Measurements from ENCODE around the gene GPC6. TPM values are rescaled to one million over a fixed set of nuclear protein-coding genes. Genes with fewer than 3 reads are reported as not detected.

The GPC6 gene
- total RNA-seq, 1 experiment from 2014 or later, result not detected

DNA sequence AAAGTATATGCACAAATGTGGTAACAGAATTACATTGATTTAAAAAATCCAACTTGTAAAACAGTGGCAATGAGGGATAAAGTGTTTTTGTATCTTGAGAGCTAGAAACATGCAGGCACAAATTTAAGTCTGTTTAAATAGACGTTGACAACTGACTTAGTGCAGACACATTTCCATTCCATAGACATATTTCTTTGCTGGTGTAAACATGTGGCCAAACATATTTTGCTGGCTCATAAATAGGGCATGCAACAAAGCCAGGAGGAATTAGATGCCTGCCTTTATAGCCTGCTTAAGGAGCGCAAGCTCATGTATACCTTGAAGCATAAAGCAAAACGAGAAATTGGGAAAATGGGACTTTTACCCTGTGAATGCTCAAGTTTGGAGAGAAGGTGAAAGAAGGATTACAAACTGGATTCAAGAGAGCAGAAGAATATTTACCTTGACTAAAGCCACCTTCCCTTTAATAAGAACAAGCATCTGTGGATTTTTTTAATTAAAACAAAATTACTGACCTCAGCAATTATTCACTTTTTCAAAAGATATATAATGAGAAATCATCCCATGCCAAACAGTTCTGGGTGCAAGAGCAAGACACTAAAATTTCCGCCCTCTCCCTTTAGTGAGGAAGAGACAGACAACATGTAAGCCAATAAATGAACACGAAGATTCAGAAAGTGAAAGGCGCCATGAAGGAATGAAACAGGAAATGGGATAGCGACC is 1181.9 kb downstream of the GPC6 start:
- Histone ChIP-seq H3K4me3 (no peak overlapping the region), H4K20me1 (ENCODE audit: insufficient read depth) (no peaks in the 10 kb centered on the region), H3F3A (ENCODE audit: insufficient read depth, low read depth) (no peaks in the 10 kb centered on the region), H3K27ac (no peak overlapping the region), H3K4me1 (replicated peaks; ENCODE audit: insufficient read depth) (no peaks in the 10 kb centered on the region), H3K9me3 (ENCODE audit: insufficient read depth, low read depth) (no peaks in the 10 kb centered on the region), H2AFZ (no peak overlapping the region), H3K36me3 (ENCODE audit: low read depth) (no peaks in the 10 kb centered on the region), H3K4me2 (no peak overlapping the region), H3K9me2 (ENCODE audit: insufficient read depth) (no peaks in the 10 kb centered on the region), H3K79me2 (ENCODE audit: low read depth) (no peaks in the 10 kb centered on the region), H3K27me3 (ENCODE audit: insufficient read depth, low read depth) (no peaks in the 10 kb centered on the region)
- BruUV-seq (replicated peaks), result no TSS peak
- POLR2A ChIA-PET (ENCODE audit: unreplicated experiment), result no interaction called here
- intact Hi-C loops (cut with micrococcal nuclease; ENCODE audit: unreplicated experiment), result no loop called here
- TF ChIP-seq CTCF (conservative IDR thresholded peaks at IDR 0.05), result no peak
- no peak for TF ChIP-seq EZH2 (IDR thresholded peaks at IDR 0.05; ENCODE audit: low read depth)
- CTCF ChIA-PET, result no interaction called here
- DNase-seq, result no peak

- no peaks in the 10 kb centered on the region for H3K9me3 ChIP-seq (ENCODE audit: insufficient read depth, low read depth)
- no peaks in the 10 kb centered on the region for H3K79me2 ChIP-seq (ENCODE audit: low read depth)
- no peak overlapping the region for H2AFZ ChIP-seq
- H3K27ac ChIP-seq, result no peak overlapping the region
- ChIA-PET CTCF (no interaction called here), POLR2A (ENCODE audit: unreplicated experiment) (no interaction called here)
- H3K36me3 ChIP-seq (ENCODE audit: low read depth), result no peaks in the 10 kb centered on the region
- H3K4me3 ChIP-seq, result no peak overlapping the region
- no TSS peak for BruUV-seq (replicated peaks)
- no peaks in the 10 kb centered on the region for H3K9me2 ChIP-seq (ENCODE audit: insufficient read depth)
- intact Hi-C loops (cut with micrococcal nuclease; ENCODE audit: unreplicated experiment), result no loop called here
- TF ChIP-seq EZH2 (IDR thresholded peaks at IDR 0.05; ENCODE audit: low read depth) (no peak), CTCF (conservative IDR thresholded peaks at IDR 0.05) (no peak)
- H4K20me1 ChIP-seq (ENCODE audit: insufficient read depth), result no peaks in the 10 kb centered on the region
- DNase-seq, result no peak
- H3K4me2 ChIP-seq, result no peak overlapping the region
- no peaks in the 10 kb centered on the region for H3F3A ChIP-seq (ENCODE audit: insufficient read depth, low read depth)
- H3K27me3 ChIP-seq (ENCODE audit: insufficient read depth, low read depth), result no peaks in the 10 kb centered on the region
- no peaks in the 10 kb centered on the region for H3K4me1 ChIP-seq (replicated peaks; ENCODE audit: insufficient read depth)
These were observed 1185.1 kb downstream of the GPC6 start for GRCh38 chr13:94411747-94412146.

DNA sequence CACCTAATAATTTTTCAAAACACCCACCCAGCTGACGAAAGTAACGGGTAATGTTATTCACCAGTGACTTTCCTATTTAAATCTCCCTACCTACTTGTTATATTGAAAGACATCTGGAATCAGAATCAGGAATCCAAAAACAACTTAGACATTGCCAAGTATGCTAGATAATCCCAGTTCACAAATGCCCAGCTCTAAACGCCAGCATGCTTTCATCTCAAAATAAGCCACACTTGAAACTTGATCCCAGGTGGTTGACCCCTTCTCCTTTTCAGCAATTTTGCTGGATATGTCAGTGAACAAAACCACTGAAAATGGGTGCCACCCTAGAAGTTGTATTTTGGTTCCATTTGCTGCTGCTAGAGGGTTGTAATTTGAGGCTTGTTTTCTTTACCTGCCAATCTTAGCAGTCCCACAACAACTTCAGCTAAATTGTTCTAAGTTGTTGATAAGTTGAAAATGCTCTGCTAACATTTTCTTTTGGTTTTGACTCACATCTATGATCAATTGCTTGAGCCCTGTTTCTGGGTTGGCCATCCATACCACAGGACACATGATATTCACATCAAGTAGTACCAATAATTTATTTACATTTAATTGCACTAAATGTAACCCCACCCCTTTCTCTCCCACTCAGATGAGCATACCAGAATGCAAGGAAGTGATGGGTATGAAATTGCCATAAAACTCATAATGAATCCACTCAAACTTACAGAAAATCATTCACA is 1186.4 kb downstream of the GPC6 start:
- intact Hi-C loops (cut with micrococcal nuclease; ENCODE audit: unreplicated experiment), result no loop called here

More for the DNA sequence above, 1186.4 kb downstream of the GPC6 start:
- H3K9me3 ChIP-seq (ENCODE audit: insufficient read depth, low read depth), result no peaks in the 10 kb centered on the region
- POLR2A ChIA-PET (ENCODE audit: unreplicated experiment), result no interaction called here
- no peak overlapping the region for H3K4me3 ChIP-seq
- H3K4me2 ChIP-seq, result no peak overlapping the region
- no peak overlapping the region for H2AFZ ChIP-seq
- H3K4me1 ChIP-seq (replicated peaks; ENCODE audit: insufficient read depth), result no peaks in the 10 kb centered on the region
- H3K27me3 ChIP-seq (ENCODE audit: insufficient read depth, low read depth), result no peaks in the 10 kb centered on the region
- H3K79me2 ChIP-seq (ENCODE audit: low read depth), result no peaks in the 10 kb centered on the region
- no peaks in the 10 kb centered on the region for H3F3A ChIP-seq (ENCODE audit: insufficient read depth, low read depth)
- TF ChIP-seq EZH2 (IDR thresholded peaks at IDR 0.05; ENCODE audit: low read depth), result no peak
- no peak for TF ChIP-seq CTCF (conservative IDR thresholded peaks at IDR 0.05)
- H3K27ac ChIP-seq, result no peak overlapping the region
- H3K36me3 ChIP-seq (ENCODE audit: low read depth), result no peaks in the 10 kb centered on the region
- H3K9me2 ChIP-seq (ENCODE audit: insufficient read depth), result no peaks in the 10 kb centered on the region
- BruUV-seq (replicated peaks), result no TSS peak
- no peaks in the 10 kb centered on the region for H4K20me1 ChIP-seq (ENCODE audit: insufficient read depth)
- CTCF ChIA-PET, result no interaction called here
- DNase-seq, result no peak
